ENCODE measurements around the gene PLXNA4. TPM values are rescaled to one million over a fixed set of nuclear protein-coding genes. Genes with fewer than 3 reads are reported as not detected.

Gene PLXNA4
- polyA plus RNA-seq, 1 experiment = 0.22 TPM

DNA sequence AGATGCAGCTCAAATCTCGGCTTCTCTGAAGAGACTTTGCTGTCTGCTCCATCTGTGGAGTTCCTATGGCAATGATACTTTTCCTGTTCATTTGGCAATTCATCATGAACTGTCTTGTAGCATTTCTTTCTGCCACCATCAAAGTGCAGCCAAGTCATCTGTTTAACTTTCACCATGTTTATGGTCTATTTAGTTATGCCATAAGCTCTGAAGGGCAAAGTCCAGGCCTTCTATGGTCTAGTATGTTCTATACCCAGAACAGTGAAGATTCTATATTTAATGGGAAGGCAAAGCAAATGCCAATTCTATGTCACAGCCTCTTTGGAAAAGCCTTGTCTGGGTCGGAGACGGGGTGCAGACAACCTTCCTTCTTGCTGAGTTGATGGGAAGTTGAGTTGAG is 472.6 kb downstream of the PLXNA4 start:
- H3K27me3 ChIP-seq (ENCODE audit: control insufficient read depth, insufficient read depth, low read length) = no peaks in the 10 kb centered on the region; the same call in 1 of the 2 replicates
- ChIA-PET POLR2A (no interaction called here), CTCF (no interaction called here)
- H3K36me3 ChIP-seq (ENCODE audit: control insufficient read depth, insufficient read depth, low read length) = no peaks in the 10 kb centered on the region
- TF ChIP-seq, protein P1, sequence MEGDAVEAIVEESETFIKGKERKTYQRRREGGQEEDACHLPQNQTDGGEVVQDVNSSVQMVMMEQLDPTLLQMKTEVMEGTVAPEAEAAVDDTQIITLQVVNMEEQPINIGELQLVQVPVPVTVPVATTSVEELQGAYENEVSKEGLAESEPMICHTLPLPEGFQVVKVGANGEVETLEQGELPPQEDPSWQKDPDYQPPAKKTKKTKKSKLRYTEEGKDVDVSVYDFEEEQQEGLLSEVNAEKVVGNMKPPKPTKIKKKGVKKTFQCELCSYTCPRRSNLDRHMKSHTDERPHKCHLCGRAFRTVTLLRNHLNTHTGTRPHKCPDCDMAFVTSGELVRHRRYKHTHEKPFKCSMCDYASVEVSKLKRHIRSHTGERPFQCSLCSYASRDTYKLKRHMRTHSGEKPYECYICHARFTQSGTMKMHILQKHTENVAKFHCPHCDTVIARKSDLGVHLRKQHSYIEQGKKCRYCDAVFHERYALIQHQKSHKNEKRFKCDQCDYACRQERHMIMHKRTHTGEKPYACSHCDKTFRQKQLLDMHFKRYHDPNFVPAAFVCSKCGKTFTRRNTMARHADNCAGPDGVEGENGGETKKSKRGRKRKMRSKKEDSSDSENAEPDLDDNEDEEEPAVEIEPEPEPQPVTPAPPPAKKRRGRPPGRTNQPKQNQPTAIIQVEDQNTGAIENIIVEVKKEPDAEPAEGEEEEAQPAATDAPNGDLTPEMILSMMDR (IDR thresholded peaks at IDR 0.05; ENCODE audit: insufficient read depth, low read depth, low read length) = no peak
- DNase-seq (ENCODE audit: low read depth) = no peak
- no peak overlapping the region for H3K4me3 ChIP-seq (ENCODE audit: low read depth, low read length)

DNA sequence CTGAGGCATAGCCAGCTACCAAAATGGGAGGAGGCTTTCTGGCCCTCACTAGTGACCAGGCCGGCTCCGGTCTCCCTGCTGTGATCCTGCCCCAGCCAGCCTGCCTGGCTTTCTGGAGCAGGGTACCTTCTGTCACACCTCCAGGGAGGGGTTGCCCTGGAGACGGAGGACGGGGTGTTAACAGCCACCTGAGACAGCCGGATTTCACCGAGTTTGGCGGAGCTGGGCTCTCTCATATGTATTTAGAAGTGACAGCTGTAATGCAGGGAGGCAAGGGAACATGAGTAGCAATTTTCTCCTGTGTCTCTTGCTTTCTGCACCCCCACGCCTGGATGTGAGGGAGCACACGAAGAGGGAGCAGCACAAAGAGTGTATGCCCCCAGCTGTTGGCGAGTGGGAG is 473.3 kb downstream of the PLXNA4 start:
- peaks cover under 1% of the 10 kb centered on the region; the same call in 1 of the 2 replicates for H3K27me3 ChIP-seq (ENCODE audit: control insufficient read depth, insufficient read depth, low read length)
- no peaks in the 10 kb centered on the region for H3K36me3 ChIP-seq (ENCODE audit: control insufficient read depth, insufficient read depth, low read length)
- ChIA-PET CTCF (no interaction called here), POLR2A (no interaction called here)
- no peak for DNase-seq (ENCODE audit: low read depth)
- H3K4me3 ChIP-seq (ENCODE audit: low read depth, low read length) = no peak overlapping the region
- TF ChIP-seq, protein P1 (IDR thresholded peaks at IDR 0.05; ENCODE audit: insufficient read depth, low read depth, low read length) = no peak

DNA sequence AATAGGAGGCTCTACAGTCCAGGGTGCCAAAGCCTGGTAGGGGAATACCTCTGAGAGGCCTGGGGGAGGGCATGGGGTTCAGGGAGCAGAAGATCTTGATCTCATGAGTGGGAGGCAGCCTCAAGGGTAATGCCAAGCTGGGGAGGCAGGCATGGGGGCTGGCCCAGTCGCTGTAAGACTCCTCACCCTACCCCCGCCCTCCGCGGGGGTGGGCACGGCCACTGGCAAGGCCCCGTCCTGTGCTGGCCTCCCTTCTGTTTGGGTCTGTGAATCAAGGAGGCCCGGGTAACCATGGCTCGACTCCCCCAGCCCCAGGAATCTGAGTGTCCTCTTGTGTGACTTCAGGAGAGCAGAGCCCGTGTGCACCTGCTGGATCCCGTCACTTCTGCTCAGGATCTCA is 473.9 kb downstream of the PLXNA4 start:
- CTCF ChIA-PET = interaction anchor here (1.4 kb wide), 1 partner anchor 12 kb away, joined by 4 read pairs; no protein-coding TSS in a partner anchor
- POLR2A ChIA-PET = no interaction called here

DNA sequence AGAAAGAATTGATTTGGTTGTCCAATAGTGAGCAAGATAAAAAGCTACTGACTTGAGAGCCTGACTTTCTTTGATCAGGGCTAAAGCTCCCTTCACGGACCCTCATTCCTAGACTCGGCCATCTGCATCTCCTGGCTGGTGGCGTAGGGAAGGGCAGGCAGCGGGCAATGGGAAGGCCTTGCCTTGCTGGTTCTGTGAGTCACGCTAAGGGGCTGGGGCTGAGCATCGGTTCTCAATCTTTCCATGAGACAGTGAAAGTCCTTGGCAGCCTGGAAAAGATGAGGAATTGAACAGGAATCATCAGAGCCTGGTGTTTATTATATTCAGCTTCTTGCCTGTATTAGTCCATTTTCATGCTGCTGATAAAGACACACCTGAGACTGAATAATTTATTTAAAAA is 475.3 kb downstream of the PLXNA4 start:
- no peak for DNase-seq (ENCODE audit: low read depth)
- H3K4me3 ChIP-seq (ENCODE audit: low read depth, low read length) = no peak overlapping the region
- peaks cover 1% of the 10 kb centered on the region; the same call in 1 of the 2 replicates for H3K27me3 ChIP-seq (ENCODE audit: control insufficient read depth, insufficient read depth, low read length)
- ChIA-PET POLR2A (no interaction called here), CTCF (no interaction called here)
- TF ChIP-seq, protein P1 (IDR thresholded peaks at IDR 0.05; ENCODE audit: insufficient read depth, low read depth, low read length) = no peak
- H3K36me3 ChIP-seq (ENCODE audit: control insufficient read depth, insufficient read depth, low read length) = no peaks in the 10 kb centered on the region

More for the DNA sequence above, 473.9 kb downstream of the PLXNA4 start:
- Histone ChIP-seq H3K27me3 (ENCODE audit: control insufficient read depth, insufficient read depth, low read length) (peaks cover 1% of the 10 kb centered on the region; the same call in 1 of the 2 replicates), H3K36me3 (ENCODE audit: control insufficient read depth, insufficient read depth, low read length) (no peaks in the 10 kb centered on the region), H3K4me3 (ENCODE audit: low read depth, low read length) (no peak overlapping the region)
- no peak for DNase-seq (ENCODE audit: low read depth)
- TF ChIP-seq, protein P1 (IDR thresholded peaks at IDR 0.05; ENCODE audit: insufficient read depth, low read depth, low read length) = no peak

DNA sequence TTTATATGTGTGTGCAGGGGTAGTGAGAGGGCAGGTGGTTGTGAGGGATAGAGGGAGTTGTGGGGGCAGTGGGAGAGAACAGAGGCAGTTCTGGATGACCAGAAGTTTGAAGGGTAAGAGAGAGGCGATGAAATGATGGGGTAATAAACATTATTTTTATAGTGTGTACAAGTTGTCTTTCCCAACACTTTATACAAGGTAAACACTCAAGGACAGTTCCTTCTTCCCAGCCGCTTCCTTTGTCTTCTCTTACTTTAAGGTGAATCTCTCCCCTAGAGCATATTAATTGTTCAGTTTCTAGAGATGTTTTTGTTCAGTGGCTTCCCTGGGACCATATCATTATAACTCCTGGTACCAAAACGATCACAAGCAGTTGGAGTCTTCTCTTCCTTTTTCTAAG is 475.8 kb downstream of the PLXNA4 start:
- H3K27me3 ChIP-seq (ENCODE audit: control insufficient read depth, insufficient read depth, low read length) = peaks cover 1% of the 10 kb centered on the region; the same call in 1 of the 2 replicates
- TF ChIP-seq, protein P1 (IDR thresholded peaks at IDR 0.05; ENCODE audit: insufficient read depth, low read depth, low read length) = no peak
- no peaks in the 10 kb centered on the region for H3K36me3 ChIP-seq (ENCODE audit: control insufficient read depth, insufficient read depth, low read length)
- H3K4me3 ChIP-seq (ENCODE audit: low read depth, low read length) = no peak overlapping the region
- ChIA-PET CTCF (no interaction called here), POLR2A (no interaction called here)
- no peak for DNase-seq (ENCODE audit: low read depth)
